Umbilical cord (tissue), 2 donors: ENCODE data around the gene MAD1L1. TPM values are rescaled to one million over a fixed set of nuclear protein-coding genes. Genes with fewer than 3 reads are reported as not detected.
"Not testable (repeated sequence)": the region's sequence is repeated elsewhere in the genome, so short reads cannot be mapped to it uniquely, and the experiment has no call there.

Experiments
- DNase-seq: peaks from one replicate; pipeline ENCODE4 v3.0.0-alpha.2; 2015; ENCODE audit warnings: low spot score
- total RNA-seq: library from RNA; depleted of rRNA; stranded (reverse); fragments of >200 nt; gene quantifications from one replicate; pipeline ENCODE4 v1.2.3, GENCODE V29; 2014; ENCODE audit warnings: low replicate concordance; ENCODE audit not compliant: insufficient read depth

MAD1L1 gene
- total RNA-seq: 23.8 TPM

- DNase-seq: peak; percentile 94
Measured at GRCh38 chr7:2232766-2233520, at the start of gene MAD1L1. MAD1L1 (minus strand) TSS chr7:2232945; CDS start chr7:2230133, 2,812 bp downstream.

GRCh38 chr7:2282185-2282751, 49.5 kb upstream of the MAD1L1 start:
- DNase-seq: peak; percentile 14

DNA sequence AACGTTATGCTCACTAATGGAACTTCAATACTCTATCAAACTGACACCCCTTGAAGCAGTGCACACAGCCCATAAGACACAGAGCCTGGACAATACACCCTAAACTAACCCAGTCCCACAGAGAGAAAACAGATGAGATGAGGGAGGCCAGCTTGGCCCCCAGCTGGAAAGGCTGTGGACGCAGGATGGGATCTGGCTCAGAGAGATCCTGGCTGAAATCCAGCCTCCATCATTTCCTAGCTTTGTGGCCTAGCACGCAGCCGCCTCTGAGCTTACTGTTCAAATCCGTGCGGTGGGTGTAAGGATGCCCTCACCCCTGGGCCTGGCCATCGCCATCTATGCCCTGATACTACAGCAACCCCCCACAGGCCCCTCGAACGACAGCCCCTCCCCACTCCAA, 48.8 kb upstream of the MAD1L1 start:
- DNase-seq: peak; percentile 89

- DNase-seq: no peak
Measured at GRCh38 chr7:2280424-2280823, 47.7 kb upstream of the MAD1L1 start.

- peak; percentile 90 for DNase-seq
Measured at GRCh38 chr7:2279896-2280295, 47.2 kb upstream of the MAD1L1 start.

DNA sequence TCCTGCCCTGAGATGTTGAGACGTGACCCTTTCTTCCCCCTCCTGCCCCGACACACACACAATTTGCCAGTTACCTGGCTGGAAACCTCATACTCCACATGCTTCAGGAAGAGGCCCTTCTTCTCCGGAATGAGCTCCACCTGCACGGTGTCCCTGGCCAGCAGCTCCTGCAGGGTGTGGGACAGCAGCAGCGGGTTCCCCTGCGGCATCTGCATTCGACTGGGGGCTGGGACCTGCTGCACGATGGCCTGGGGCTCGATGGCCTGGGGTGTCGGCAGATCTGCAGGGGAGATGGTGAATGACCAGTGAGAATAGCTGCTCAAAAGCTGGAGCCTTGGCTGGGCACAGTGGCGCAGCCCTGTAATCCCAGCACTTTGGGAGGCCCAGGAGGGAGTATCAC, 45.3 kb upstream of the MAD1L1 start:
- no peak for DNase-seq

GRCh38 chr7:2276107-2276506, 43.4 kb upstream of the MAD1L1 start:
- DNase-seq: no peak

- DNase-seq: no peak
Measured at GRCh38 chr7:2275101-2275500, 42.4 kb upstream of the MAD1L1 start.

- DNase-seq: no peak
Measured at GRCh38 chr7:2274666-2275065, 41.9 kb upstream of the MAD1L1 start.

DNA sequence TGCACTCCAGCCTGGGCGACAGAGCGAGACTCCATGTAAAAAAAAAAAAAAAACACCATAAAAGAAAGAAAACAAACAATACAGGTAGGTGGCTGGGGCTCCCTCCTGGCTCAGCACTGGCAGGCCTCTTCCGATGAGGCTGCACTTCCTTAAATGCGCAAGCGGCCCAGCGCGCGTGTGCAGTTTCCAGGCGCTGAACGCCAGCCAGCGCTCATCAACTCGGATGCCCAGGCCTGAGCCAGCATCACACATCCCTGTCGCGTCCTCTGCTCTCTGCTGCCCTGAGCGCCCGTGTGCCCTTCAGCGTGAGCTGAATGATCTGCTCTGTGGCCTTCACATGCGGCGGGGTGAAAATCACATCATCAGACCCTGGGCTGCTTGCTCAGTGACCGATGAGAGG, 41.1 kb upstream of the MAD1L1 start:
- DNase-seq: no peak

- no peak for DNase-seq
Measured at GRCh38 chr7:2272031-2272430, 39.3 kb upstream of the MAD1L1 start.

DNA sequence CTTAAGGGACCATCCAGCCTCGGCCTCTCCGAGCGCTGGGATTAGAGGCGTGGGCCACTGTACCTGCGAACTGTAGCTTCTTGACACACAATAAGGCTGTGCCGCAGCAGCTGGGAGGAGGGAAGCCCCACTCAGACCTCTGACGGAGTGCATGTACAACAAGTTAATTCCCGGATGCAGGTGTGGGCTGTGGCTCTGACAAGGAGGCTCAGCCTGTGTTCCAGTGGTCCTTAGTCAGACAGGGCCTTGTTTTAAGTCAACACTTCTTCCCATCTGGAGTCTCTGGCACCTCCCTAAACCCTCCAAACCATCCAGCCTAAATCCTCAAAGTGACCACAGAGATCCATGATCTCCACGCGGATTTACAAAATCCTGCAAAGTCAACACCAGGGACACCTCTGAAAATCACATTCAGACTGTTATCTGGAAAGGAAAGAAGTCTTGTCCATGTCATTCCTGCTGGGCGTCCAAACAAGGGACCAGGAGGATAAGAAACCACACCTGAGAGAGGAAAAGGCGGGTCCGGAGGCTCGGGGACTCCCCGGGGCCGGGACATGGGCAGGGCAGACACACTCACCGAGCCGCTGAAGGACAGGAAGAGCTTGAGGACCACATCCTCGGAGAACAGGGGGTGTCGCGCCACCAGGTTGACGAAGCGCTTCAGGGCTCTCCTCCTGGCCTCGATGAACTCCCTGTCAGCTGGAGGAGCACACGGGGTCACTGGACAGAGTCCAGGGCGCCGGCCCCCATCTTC, 38.7 kb upstream of the MAD1L1 start:
- no peak for DNase-seq

- DNase-seq: no peak
Measured at GRCh38 chr7:2270495-2270894, 37.8 kb upstream of the MAD1L1 start.

DNA sequence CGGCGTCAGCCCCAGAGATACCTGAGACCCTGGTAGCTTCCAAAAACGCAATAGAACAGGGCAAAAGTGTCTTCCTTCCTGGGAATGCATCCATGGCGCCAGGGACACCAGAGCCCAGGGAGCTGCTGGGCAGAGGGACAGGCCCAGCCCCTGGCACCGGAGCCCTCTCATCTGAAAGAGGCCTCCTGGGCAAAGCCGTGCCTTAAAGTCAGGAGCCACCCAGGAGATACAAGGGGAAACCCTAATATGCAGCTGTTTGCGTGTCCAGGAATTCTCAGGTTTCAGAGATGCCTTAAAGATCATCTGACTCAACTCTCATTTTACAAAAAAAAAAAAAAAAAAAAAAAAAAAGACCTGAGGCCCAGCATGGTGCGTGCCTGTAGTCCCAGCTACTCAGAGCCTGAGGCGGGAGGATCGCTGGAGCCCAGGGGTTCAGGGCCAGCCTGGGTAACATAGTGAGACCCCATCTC, 37.3 kb upstream of the MAD1L1 start:
- no peak for DNase-seq

DNA sequence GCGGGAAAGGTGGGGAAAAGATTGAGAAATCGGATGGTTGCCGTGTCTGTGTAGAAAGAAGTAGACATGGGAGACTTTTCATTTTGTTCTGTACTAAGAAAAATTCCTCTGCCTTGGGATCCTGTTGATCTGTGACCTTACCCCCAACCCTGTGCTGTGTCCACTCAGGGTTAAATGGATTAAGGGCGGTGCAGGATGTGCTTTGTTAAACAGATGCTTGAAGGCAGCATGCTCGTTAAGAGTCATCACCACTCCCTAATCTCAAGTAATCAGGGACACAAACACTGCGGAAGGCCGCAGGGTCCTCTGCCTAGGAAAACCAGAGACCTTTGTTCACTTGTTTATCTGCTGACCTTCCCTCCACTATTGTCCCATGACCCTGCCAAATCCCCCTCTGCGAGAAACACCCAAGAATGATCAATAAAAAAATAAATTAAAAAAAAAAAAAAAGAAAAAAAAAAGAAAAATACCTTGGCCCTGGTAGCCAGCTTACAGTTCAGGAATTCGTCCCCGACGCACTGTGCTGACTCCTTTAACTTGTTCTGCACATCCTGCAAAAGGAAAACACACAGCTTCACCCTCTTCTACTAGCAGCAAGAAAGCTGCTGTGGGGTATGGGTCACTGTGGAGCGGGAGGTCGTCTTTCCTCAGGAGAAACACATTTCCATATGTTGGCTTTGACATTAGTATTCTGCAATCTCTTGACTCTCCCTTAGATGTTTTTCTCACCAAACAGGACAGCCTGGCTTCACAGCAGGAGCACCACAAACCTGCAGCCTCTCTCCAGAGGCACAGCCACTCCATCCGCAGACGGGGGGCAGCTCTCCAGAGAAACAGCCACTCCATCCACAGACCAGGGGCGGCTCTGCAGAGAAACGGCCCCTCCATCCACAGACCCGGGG, 36.6 kb upstream of the MAD1L1 start:
- DNase-seq: not testable (repeated sequence)

DNA sequence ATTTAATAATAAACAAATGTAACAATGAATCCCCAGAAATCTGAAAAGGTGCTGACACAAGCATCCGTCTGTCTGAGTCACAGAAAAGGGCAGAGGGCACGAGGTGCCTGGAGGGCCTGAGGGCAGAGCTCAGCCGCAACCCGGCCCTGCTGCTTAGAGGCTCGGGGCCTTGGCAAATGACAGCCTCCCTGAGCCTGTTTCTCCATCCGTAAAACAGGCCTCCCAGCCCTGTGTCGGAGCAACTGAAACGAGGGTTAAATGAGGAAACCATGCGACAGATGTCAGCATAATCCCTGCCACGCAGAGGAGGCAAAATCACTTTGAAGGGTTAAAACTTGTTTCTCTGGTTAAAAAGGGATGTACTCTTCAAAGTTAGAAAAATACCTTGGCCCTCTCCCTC, 34.2 kb upstream of the MAD1L1 start:
- DNase-seq: no peak

GRCh38 chr7:2264158-2264557, 31.4 kb upstream of the MAD1L1 start:
- DNase-seq: no peak

DNA sequence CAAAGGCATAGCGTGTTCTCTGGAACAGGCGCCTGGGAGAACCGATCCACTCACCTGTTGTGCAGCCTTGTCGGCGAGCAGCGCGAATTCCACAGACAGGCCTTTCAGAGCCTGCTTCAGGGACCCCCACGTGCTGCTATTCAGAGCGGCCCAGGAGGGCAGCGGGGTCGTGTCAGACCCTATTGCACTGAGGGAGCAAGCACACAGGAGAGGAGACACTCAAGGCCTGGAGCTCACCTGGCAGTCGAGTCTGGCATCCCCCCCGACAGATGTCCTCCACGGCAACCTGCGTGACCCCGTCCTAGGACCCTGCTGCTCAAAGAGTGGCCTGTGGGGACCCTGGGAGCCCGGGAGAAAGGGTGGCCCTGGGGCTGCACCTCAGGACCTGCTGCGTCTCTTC, 30.4 kb upstream of the MAD1L1 start:
- no peak for DNase-seq

DNA sequence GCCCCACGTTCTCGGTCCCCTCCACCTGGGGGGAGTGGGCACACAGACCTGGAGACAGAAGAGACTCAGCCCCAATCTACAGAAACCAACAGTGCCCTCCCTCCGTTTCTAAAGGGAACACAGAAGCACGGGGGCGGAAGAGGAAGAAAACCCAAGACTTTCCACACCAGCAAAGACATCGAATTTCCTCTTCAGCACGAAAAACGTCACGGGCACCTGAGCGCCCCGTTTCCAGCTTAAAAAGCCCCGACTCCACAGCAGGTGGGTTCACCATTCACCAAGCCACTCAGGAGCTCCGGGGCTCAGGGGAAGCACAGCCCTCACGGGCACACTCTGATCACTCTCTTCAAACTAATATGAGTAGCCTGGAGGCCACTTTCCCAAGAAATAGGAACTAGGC, 28.9 kb upstream of the MAD1L1 start:
- no peak for DNase-seq

- peak; percentile 15 for DNase-seq
Measured at GRCh38 chr7:2260820-2261219, 28.1 kb upstream of the MAD1L1 start.

GRCh38 chr7:2259480-2259879, 26.7 kb upstream of the MAD1L1 start:
- no peak for DNase-seq
